Fibroblast of mammary gland (primary cell): ENCODE measurements around the gene SPOPL.

Source experiments
- DNase-seq: peaks from one replicate; pipeline ENCODE4 v3.0.0-alpha.2; 2010; ENCODE audit warnings: low read depth
- H3K4me3 ChIP-seq: 2 replicates; pipeline ENCODE4 v1.5.1; 2011; ENCODE audit warnings: low read depth, mild to moderate bottlenecking, low read length, moderate library complexity; ENCODE audit not compliant: control insufficient read depth
- CTCF ChIP-seq: conservative IDR thresholded peaks from 2 replicates; pipeline ENCODE4 v1.5.1; 2011; ENCODE audit warnings: low read depth, low read length, inconsistent platforms; ENCODE audit not compliant: control insufficient read depth, insufficient read depth

The SPOPL gene

GRCh38 chr2:138468617-138469016 is 33.0 kb upstream of the SPOPL start:
- no peak for TF ChIP-seq CTCF
- no peak for DNase-seq
- H3K4me3 ChIP-seq: no peak overlapping the region

GRCh38 chr2:138469411-138469810 is 32.2 kb upstream of the SPOPL start:
- DNase-seq: no peak
- TF ChIP-seq CTCF: no peak
- no peak overlapping the region for H3K4me3 ChIP-seq

GRCh38 chr2:138470941-138471340 is 30.6 kb upstream of the SPOPL start:
- TF ChIP-seq CTCF: no peak

GRCh38 chr2:138474100-138474825 is 27.3 kb upstream of the SPOPL start:
- peak; percentile 2 for DNase-seq
- no peak overlapping the region for H3K4me3 ChIP-seq
- TF ChIP-seq CTCF: no peak

More at GRCh38 chr2:138470941-138471340, 30.6 kb upstream of the SPOPL start:
- DNase-seq: no peak
- no peak overlapping the region for H3K4me3 ChIP-seq

- no peak for TF ChIP-seq CTCF
- no peak overlapping the region for H3K4me3 ChIP-seq
- DNase-seq: no peak
Measured at GRCh38 chr2:138475277-138475776, 26.2 kb upstream of the SPOPL start.

GRCh38 chr2:138476186-138476585 is 25.4 kb upstream of the SPOPL start:
- no peak for TF ChIP-seq CTCF
- DNase-seq: no peak
- H3K4me3 ChIP-seq: no peak overlapping the region
